Right lobe of liver (tissue), 4 donors: ENCODE data around the gene ICAM3.

Experiments used
- POLR2A ChIP-seq: fragments of 450-650 bp; IDR thresholded peaks from one replicate; pipeline ENCODE4 v1.6.1; 2017; ENCODE audit warnings: antibody characterized with exemption, mild to moderate bottlenecking
- TF ChIP-seq, protein P1 (sequence below), 4 donors: fragments of 200-600 bp in 3 of 4; fragments of 450-650 bp in 1 of 4; IDR thresholded peaks; one replicate each; pipeline versions ENCODE4 v1.5.1 to v1.8.0; 2016 to 2022; ENCODE audit warnings: antibody characterized with exemption in 4 of 4, mild to moderate bottlenecking in 2 of 4
- donor health status: DM: no; HTN: no; CAD: no.
- donor health status: DM: no; HTN: no; CAD: no.
- donor health status: DM: no; HTN: yes; CAD: no.

DNA sequence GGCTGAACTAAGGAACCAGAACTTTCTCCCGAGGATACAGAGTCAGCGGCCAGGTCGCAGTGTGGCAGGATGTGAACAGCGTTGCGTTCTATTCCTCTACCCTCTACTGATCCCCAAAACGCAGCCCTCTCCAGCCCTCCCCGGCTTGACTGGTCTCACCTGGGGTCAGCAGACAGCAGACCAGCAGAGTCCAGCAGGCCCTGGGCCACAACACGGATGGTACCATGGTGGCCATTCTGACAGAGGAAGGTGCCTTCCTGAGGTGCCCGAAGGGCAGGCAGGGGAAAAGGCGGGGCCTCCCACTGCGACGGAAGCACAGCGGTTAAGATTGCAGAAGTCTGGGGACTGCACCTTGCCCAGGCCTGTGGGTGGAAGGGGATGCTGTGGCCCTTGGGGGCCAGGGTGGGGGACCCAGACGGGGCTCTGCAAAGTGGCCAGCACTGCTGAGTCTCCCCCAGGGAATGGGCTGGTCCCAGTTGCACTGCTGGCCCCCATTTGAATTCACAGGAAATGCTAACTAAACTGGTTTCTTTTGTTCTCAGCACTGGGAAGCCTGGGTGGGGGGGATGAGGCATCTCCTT, at the start of gene ICAM3:
- TF ChIP-seq, protein P1, sequence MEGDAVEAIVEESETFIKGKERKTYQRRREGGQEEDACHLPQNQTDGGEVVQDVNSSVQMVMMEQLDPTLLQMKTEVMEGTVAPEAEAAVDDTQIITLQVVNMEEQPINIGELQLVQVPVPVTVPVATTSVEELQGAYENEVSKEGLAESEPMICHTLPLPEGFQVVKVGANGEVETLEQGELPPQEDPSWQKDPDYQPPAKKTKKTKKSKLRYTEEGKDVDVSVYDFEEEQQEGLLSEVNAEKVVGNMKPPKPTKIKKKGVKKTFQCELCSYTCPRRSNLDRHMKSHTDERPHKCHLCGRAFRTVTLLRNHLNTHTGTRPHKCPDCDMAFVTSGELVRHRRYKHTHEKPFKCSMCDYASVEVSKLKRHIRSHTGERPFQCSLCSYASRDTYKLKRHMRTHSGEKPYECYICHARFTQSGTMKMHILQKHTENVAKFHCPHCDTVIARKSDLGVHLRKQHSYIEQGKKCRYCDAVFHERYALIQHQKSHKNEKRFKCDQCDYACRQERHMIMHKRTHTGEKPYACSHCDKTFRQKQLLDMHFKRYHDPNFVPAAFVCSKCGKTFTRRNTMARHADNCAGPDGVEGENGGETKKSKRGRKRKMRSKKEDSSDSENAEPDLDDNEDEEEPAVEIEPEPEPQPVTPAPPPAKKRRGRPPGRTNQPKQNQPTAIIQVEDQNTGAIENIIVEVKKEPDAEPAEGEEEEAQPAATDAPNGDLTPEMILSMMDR (IDR thresholded peaks at IDR 0.05): no peak
- no peak for TF ChIP-seq POLR2A
